ENCODE data around the gene CPLX4. TPM values are rescaled to one million over a fixed set of nuclear protein-coding genes. Genes with fewer than 3 reads are reported as not detected.

The CPLX4 gene
- total RNA-seq, 1 experiment from 2014 or later, result not detected

DNA sequence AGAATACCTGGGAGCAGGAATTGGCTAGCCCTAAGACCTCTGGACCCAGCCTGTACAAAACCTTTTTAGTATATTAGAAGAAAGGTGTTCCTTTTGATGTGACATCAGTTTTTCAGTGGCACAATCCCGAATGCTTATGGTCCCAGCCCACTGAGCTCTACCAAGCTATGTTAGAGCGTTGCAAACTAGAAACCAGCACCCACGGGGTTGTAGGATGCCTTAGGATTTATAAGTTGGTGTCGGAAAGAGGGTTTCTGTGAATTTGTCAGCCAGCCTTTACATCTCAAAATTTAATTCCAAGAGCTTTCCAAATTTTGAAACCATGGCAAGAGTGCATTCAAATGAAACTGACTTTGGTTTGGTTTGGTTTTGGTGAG is 41.1 kb upstream of the CPLX4 start:
- POLR2A ChIA-PET, result no interaction called here
- Histone ChIP-seq H3K27ac (ENCODE audit: low read length) (no peak overlapping the region), H3K9me3 (ENCODE audit: control insufficient read depth, insufficient read depth, low read depth, low read length) (no peaks in the 10 kb centered on the region), H3K4me3 (ENCODE audit: low read depth in 2 of 2, low read length in 2 of 2) (peak overlapping the region; percentile 88 to 91), H3K27me3 (ENCODE audit: control insufficient read depth, insufficient read depth, low read length) (no peaks in the 10 kb centered on the region), H3K4me1 (ENCODE audit: control insufficient read depth, insufficient read depth, low read length) (peaks cover 9% of the 10 kb centered on the region), H3K36me3 (ENCODE audit: control insufficient read depth, insufficient read depth, low read length) (peaks cover 5% of the 10 kb centered on the region)
- ATAC-seq (peak; percentile 71), DNase-seq (ENCODE audit: low read depth, low spot score) (no peak)
- in situ Hi-C loops (cut with HindIII; ENCODE audit: low pct_unique_long_range_greater_than_20kb, low sequenced_read_pairs) (no loop called here), intact Hi-C loops (cut with micrococcal nuclease; ENCODE audit: unreplicated experiment) (no loop called here)
- TF ChIP-seq, protein P1, sequence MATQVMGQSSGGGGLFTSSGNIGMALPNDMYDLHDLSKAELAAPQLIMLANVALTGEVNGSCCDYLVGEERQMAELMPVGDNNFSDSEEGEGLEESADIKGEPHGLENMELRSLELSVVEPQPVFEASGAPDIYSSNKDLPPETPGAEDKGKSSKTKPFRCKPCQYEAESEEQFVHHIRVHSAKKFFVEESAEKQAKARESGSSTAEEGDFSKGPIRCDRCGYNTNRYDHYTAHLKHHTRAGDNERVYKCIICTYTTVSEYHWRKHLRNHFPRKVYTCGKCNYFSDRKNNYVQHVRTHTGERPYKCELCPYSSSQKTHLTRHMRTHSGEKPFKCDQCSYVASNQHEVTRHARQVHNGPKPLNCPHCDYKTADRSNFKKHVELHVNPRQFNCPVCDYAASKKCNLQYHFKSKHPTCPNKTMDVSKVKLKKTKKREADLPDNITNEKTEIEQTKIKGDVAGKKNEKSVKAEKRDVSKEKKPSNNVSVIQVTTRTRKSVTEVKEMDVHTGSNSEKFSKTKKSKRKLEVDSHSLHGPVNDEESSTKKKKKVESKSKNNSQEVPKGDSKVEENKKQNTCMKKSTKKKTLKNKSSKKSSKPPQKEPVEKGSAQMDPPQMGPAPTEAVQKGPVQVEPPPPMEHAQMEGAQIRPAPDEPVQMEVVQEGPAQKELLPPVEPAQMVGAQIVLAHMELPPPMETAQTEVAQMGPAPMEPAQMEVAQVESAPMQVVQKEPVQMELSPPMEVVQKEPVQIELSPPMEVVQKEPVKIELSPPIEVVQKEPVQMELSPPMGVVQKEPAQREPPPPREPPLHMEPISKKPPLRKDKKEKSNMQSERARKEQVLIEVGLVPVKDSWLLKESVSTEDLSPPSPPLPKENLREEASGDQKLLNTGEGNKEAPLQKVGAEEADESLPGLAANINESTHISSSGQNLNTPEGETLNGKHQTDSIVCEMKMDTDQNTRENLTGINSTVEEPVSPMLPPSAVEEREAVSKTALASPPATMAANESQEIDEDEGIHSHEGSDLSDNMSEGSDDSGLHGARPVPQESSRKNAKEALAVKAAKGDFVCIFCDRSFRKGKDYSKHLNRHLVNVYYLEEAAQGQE (IDR thresholded peaks at IDR 0.05; ENCODE audit: insufficient read depth in 1 of 2, low read depth in 2 of 2, low read length in 1 of 2), result no peak
- TF ChIP-seq SIN3A (IDR thresholded peaks at IDR 0.05; ENCODE audit: borderline replicate concordance, insufficient read depth, low read depth, low read length), result no peak
- no peak for TF ChIP-seq POLR2AphosphoS5 (IDR thresholded peaks at IDR 0.05; ENCODE audit: low read depth, low read length)
- TF ChIP-seq TCF7L2 (IDR thresholded peaks at IDR 0.05; ENCODE audit: low read depth, low read length), result no peak
- TF ChIP-seq, protein P2, sequence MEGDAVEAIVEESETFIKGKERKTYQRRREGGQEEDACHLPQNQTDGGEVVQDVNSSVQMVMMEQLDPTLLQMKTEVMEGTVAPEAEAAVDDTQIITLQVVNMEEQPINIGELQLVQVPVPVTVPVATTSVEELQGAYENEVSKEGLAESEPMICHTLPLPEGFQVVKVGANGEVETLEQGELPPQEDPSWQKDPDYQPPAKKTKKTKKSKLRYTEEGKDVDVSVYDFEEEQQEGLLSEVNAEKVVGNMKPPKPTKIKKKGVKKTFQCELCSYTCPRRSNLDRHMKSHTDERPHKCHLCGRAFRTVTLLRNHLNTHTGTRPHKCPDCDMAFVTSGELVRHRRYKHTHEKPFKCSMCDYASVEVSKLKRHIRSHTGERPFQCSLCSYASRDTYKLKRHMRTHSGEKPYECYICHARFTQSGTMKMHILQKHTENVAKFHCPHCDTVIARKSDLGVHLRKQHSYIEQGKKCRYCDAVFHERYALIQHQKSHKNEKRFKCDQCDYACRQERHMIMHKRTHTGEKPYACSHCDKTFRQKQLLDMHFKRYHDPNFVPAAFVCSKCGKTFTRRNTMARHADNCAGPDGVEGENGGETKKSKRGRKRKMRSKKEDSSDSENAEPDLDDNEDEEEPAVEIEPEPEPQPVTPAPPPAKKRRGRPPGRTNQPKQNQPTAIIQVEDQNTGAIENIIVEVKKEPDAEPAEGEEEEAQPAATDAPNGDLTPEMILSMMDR (IDR thresholded peaks at IDR 0.05), result no peak
- BruUV-seq (replicated peaks), result no TSS peak
- CTCF ChIA-PET, result no interaction called here

DNA sequence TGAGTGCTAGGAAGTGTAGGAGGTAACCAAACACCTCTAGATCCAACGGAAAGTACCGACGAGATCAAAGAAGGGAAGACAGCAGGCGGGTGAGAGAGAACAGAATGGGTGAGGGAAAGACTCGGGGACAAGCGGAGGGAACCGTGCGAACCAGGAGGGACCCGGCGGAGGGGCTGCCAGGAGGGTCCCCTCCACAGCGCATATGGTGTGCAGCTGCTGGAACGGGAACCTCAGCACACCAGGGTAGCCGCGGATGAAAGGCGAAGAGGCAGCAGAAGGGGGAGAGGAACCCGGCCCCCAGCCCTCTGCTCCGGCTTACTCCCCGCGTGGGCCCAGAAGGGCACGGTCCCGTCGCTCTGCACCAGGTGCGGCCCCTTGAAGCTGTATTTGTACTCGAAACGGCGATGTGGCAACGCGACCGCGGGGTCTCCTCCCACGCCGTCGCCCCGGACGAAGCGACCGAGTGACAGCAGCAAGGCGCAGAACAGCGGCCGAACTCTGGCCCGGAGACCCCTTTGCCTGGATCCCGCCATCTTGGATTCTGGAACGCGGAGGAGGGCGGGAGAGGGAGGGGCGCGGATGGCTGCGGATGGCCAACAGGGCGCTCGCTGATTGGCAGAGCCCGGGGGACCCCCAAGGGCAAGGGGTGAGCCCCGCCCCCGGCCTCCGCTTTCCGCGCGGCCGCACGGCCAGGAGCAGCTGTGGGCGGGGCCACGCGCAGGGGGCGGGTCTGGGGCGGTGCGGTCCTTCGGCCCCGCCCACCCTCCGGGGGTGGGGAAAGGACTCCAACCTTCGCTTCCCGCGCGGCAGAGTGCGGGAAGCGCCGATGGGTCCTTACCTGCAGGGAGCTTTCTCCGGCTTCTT is 40.5 kb upstream of the CPLX4 start, which contains the start of gene LMAN1:
Gene LMAN1 (minus strand): TSS at position 554 of the 864 bp plus-strand sequence. CDS start 21 bp downstream, at position 533.
- ChIA-PET CTCF (no interaction called here), POLR2A (no interaction called here)
- Histone ChIP-seq H3K4me3 (ENCODE audit: low read depth in 2 of 2, low read length in 2 of 2) (peak within 1 kb of the TSS; percentile 88 to 91), H3K36me3 (ENCODE audit: control insufficient read depth, insufficient read depth, low read length) (peaks cover 10% of the 10 kb centered on the region), H3K27ac (ENCODE audit: low read length) (peak within 1 kb of the TSS; percentile 60), H3K9me3 (ENCODE audit: control insufficient read depth, insufficient read depth, low read depth, low read length) (no peaks in the 10 kb centered on the region), H3K4me1 (ENCODE audit: control insufficient read depth, insufficient read depth, low read length) (peaks cover 9% of the 10 kb centered on the region), H3K27me3 (ENCODE audit: control insufficient read depth, insufficient read depth, low read length) (no peaks in the 10 kb centered on the region)
- ATAC-seq, result peak; percentile 99
- peak; percentile 18 for DNase-seq (ENCODE audit: low read depth, low spot score)
- in situ Hi-C loops (cut with HindIII; ENCODE audit: low pct_unique_long_range_greater_than_20kb, low sequenced_read_pairs), result no loop called here
- TF ChIP-seq, protein P1 (IDR thresholded peaks at IDR 0.05; ENCODE audit: insufficient read depth in 1 of 2, low read depth in 2 of 2, low read length in 1 of 2), result no peak
- peak; percentile 61 for TF ChIP-seq TCF7L2 (IDR thresholded peaks at IDR 0.05; ENCODE audit: low read depth, low read length)
- TF ChIP-seq, protein P2 (IDR thresholded peaks at IDR 0.05), result no peak
- 0 out of 2 replicates have a peak, but pooled peaks have one; percentile 41 for TF ChIP-seq SIN3A (IDR thresholded peaks at IDR 0.05; ENCODE audit: borderline replicate concordance, insufficient read depth, low read depth, low read length)
- peak; percentile 76 for TF ChIP-seq POLR2AphosphoS5 (IDR thresholded peaks at IDR 0.05; ENCODE audit: low read depth, low read length)
- intact Hi-C loops (cut with micrococcal nuclease; ENCODE audit: unreplicated experiment), result no loop called here
- no TSS peak for BruUV-seq (replicated peaks)

Measured in Panc1 (cell line).